HL-60 (cell line): ENCODE data around the gene MARCKS.

Experiments
- GABPA ChIP-seq: IDR thresholded peaks from 2 replicates; pipeline ENCODE4 v1.6.1; 2012; ENCODE audit warnings: low read depth
- POLR2AphosphoS5 ChIP-seq: IDR thresholded peaks from 2 replicates; pipeline ENCODE4 v1.6.1; 2012; ENCODE audit warnings: low read depth
- TF ChIP-seq, protein P1 (sequence below): IDR thresholded peaks from one replicate; pipeline ENCODE4 v1.5.1; 2011; ENCODE audit warnings: low read length, control low read depth, inconsistent platforms; ENCODE audit not compliant: insufficient read depth

DNA sequence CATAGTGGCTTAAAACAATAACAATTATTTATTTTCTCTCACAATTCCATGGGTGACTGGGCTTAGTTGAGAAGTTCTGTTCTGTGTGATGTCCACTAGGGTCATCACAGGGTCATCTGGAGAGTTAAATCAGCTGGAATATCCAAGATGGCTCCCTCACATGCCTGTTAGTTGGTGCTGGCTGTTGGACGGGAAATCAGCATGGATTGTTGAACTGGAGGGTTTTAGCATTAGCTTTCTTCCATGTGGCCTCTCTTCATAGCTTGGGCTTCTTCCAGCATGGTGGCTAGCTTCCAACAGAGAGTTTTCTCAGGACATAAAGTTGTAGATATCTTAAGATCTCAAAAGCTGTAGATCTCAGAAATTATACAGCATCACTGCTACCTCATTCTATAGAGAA lies 19.6 kb downstream of the MARCKS start:
- TF ChIP-seq, protein P1, sequence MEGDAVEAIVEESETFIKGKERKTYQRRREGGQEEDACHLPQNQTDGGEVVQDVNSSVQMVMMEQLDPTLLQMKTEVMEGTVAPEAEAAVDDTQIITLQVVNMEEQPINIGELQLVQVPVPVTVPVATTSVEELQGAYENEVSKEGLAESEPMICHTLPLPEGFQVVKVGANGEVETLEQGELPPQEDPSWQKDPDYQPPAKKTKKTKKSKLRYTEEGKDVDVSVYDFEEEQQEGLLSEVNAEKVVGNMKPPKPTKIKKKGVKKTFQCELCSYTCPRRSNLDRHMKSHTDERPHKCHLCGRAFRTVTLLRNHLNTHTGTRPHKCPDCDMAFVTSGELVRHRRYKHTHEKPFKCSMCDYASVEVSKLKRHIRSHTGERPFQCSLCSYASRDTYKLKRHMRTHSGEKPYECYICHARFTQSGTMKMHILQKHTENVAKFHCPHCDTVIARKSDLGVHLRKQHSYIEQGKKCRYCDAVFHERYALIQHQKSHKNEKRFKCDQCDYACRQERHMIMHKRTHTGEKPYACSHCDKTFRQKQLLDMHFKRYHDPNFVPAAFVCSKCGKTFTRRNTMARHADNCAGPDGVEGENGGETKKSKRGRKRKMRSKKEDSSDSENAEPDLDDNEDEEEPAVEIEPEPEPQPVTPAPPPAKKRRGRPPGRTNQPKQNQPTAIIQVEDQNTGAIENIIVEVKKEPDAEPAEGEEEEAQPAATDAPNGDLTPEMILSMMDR: no peak
- TF ChIP-seq POLR2AphosphoS5 (no peak), GABPA (no peak)
